Measurements from ENCODE around the gene MLNR.

MLNR gene

GRCh38 chr13:49226613-49227012, 6.5 kb downstream of the MLNR start:
- DNase-seq: no peak

GRCh38 chr13:49234741-49235140, 14.6 kb downstream of the MLNR start:
- no peak for DNase-seq

GRCh38 chr13:49235856-49236431, 15.8 kb downstream of the MLNR start:
- no peak for DNase-seq

- DNase-seq: no peak
These were observed 18.5 kb downstream of the MLNR start for GRCh38 chr13:49238621-49239020.

- DNase-seq: peak; percentile 4
These were observed 19.9 kb downstream of the MLNR start for GRCh38 chr13:49240017-49240416.

- DNase-seq: no peak
These were observed 21.2 kb downstream of the MLNR start for GRCh38 chr13:49241296-49241695.

- no peak for DNase-seq
These were observed 25.0 kb downstream of the MLNR start for GRCh38 chr13:49245101-49245500.

GRCh38 chr13:49246850-49247642, 26.9 kb downstream of the MLNR start:
- DNase-seq: peak; percentile 44

GRCh38 chr13:49247643-49248621, 27.8 kb downstream of the MLNR start, which contains the start of gene CDADC1:
TSS of gene CDADC1 (plus strand) at chr13:49247925. CDS start at chr13:49248038, 113 bp downstream.
- peak; percentile 92 for DNase-seq

GRCh38 chr13:49248622-49249002, 28.5 kb downstream of the MLNR start:
- peak; percentile 15 for DNase-seq

- no peak for DNase-seq
These were observed 31.2 kb downstream of the MLNR start for GRCh38 chr13:49251326-49251725.

GRCh38 chr13:49253310-49253709, 33.2 kb downstream of the MLNR start:
- DNase-seq: no peak

GRCh38 chr13:49254007-49254406, 33.9 kb downstream of the MLNR start:
- no peak for DNase-seq

GRCh38 chr13:49256841-49257240, 36.7 kb downstream of the MLNR start:
- no peak for DNase-seq

GRCh38 chr13:49258089-49258796, 38.1 kb downstream of the MLNR start:
- DNase-seq: no peak

GRCh38 chr13:49259586-49259985, 39.4 kb downstream of the MLNR start:
- DNase-seq: no peak

GRCh38 chr13:49262634-49263033, 42.5 kb downstream of the MLNR start:
- no peak for DNase-seq

GRCh38 chr13:49265822-49266221, 45.7 kb downstream of the MLNR start:
- DNase-seq: no peak

GRCh38 chr13:49271264-49271663, 51.1 kb downstream of the MLNR start:
- DNase-seq: no peak

Data from NCI-H146 (cell line).